Pancreas (tissue), 10 donors: ENCODE data around the gene CDH2. TPM values are rescaled to one million over a fixed set of nuclear protein-coding genes. Genes with fewer than 3 reads are reported as not detected.

ENCODE experiments used
- ATAC-seq, 4 donors: fragments of 200-7000 bp; cut with Tn5 transposase; one replicate each; pipeline versions ENCODE4 v1.8.0 to v1.9.1; 2020; ENCODE audit warnings: mild to moderate bottlenecking in 4 of 4, moderate library complexity in 4 of 4
- DNase-seq, 6 donors: peaks; one replicate each; pipeline ENCODE4 v3.0.0-alpha.2; 2020
- FAIRE-seq: peaks from 2 replicates; lab custom pipeline; 2012; peaks lifted over from hg19 to GRCh38; lab: Jason Lieb, UNC
- H3K27ac ChIP-seq, 4 donors: fragments of 200-600 bp; sonication (generic); 1 replicate in 3 of 4; 2 replicates in 1 of 4; pipeline versions ENCODE4 v1.5.0 to v1.8.0; 2020
- H3K27me3 ChIP-seq, 4 donors: fragments of 200-600 bp; one replicate each; pipeline ENCODE4 v1.8.0; 2021
- H3K36me3 ChIP-seq, 3 donors: fragments of 200-600 bp; sonication (generic) in 1 of 3; one replicate each; pipeline versions ENCODE4 v1.5.0 to v1.8.0; 2020 to 2021
- H3K4me1 ChIP-seq, 3 donors: fragments of 200-600 bp; one replicate each; pipeline ENCODE4 v1.8.0; 2021
- H3K4me3 ChIP-seq, 4 donors: fragments of 200-600 bp; sonication (generic) in 2 of 4; one replicate each; pipeline versions ENCODE4 v1.5.0 to v1.8.0; 2020 to 2021
- H3K9me3 ChIP-seq, 4 donors: fragments of 200-600 bp; one replicate each; pipeline ENCODE4 v1.8.0; 2021
- WGBS, 2 donors: extraction: QIAGEN DNeasy Blood & Tissue Kit; methylation state at CpG; one replicate each; pipeline ENCODE4 v1.1.7; 2013; 5-methylcytosine and 5-hydroxymethylcytosine counted together
- intact Hi-C, 3 donors: fragments of 100-400 bp; cut with DNase I; formaldehyde crosslinking; loops; one replicate each; pipeline versions ENCODE4 v1.11.1 to v1.14.2; 2022
- polyA plus RNA-seq, 2 donors: library from polyadenylated mRNA; stranded (reverse); fragments of 200-250 nt; gene quantifications; one replicate each; pipeline ENCODE4 v1.2.3, GENCODE V29; 2013
- total RNA-seq, 6 donors: library from RNA; stranded (reverse); fragmentation: NEBNext Ultra II Directional in 4 of 6; extraction: Animal tissue kit (Norgen Biotek cat#: 25700) in 4 of 6; gene quantifications; one replicate each; pipeline versions ENCODE4 v1.2.1 to v1.2.4, GENCODE V29; 2021 to 2023
- TF ChIP-seq, protein P1 (sequence below), 4 donors: fragments of 200-600 bp; sonication (generic) in 3 of 4; IDR thresholded peaks; one replicate each; pipeline versions ENCODE4 v1.5.0 to v1.8.0; 2021; ENCODE audit warnings: antibody characterized with exemption in 4 of 4
- donor health status: healthy with polysubstance abuse.
- donor health status: DM: no; HTN: no; CAD: no; lungs with moderate emphysema.
- donor health status: DM: no; HTN: no; CAD: no.
- donor health status: control.
- donor health status: control.
- donor health status: Bipolar disorder and iron deficiency.
- donor health status: DM: yes; HTN: yes; CAD: no.
- donor health status: DM: no; HTN: no; CAD: no.
- donor health status: DM: no; HTN: no; CAD: no.
- donor health status: DM: yes; HTN: yes; CAD: no.

CDH2 gene
- total and polyA plus RNA-seq, 8 donors = 0.15 to 2.9 (median 0.93) TPM

GRCh38 chr18:28115149-28115550 lies 61.8 kb downstream of the CDH2 start:
- intact Hi-C loops = no loop called here
- DNase-seq (no peak), FAIRE-seq (no peak), ATAC-seq (peak in 1 of 4 donors; percentile 32)
- WGBS, 2 donors = 77 to 95% methylated on average over 2 of the region's 2 CpGs
- Histone ChIP-seq H3K4me3 (no peak overlapping the region), H3K27ac (no peak overlapping the region), H3K4me1 (no peaks in the 10 kb centered on the region), H3K27me3 (no peaks in the 10 kb centered on the region), H3K9me3 (no peaks in the 10 kb centered on the region), H3K36me3 (no peaks in the 10 kb centered on the region)
- TF ChIP-seq, protein P1, sequence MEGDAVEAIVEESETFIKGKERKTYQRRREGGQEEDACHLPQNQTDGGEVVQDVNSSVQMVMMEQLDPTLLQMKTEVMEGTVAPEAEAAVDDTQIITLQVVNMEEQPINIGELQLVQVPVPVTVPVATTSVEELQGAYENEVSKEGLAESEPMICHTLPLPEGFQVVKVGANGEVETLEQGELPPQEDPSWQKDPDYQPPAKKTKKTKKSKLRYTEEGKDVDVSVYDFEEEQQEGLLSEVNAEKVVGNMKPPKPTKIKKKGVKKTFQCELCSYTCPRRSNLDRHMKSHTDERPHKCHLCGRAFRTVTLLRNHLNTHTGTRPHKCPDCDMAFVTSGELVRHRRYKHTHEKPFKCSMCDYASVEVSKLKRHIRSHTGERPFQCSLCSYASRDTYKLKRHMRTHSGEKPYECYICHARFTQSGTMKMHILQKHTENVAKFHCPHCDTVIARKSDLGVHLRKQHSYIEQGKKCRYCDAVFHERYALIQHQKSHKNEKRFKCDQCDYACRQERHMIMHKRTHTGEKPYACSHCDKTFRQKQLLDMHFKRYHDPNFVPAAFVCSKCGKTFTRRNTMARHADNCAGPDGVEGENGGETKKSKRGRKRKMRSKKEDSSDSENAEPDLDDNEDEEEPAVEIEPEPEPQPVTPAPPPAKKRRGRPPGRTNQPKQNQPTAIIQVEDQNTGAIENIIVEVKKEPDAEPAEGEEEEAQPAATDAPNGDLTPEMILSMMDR (IDR thresholded peaks at IDR 0.05) = no peak

- no peaks in the 10 kb centered on the region for H3K27me3 ChIP-seq
- FAIRE-seq (no peak), ATAC-seq (no peak), DNase-seq (no peak)
- no peak overlapping the region for H3K27ac ChIP-seq
- 31 to 39% methylated on average over 3 of the region's 3 CpGs for WGBS, 2 donors
- no peaks in the 10 kb centered on the region for H3K36me3 ChIP-seq
- no peaks in the 10 kb centered on the region for H3K4me1 ChIP-seq
- TF ChIP-seq, protein P1 (IDR thresholded peaks at IDR 0.05) = no peak
- no peak overlapping the region for H3K4me3 ChIP-seq
- intact Hi-C loops = no loop called here
- H3K9me3 ChIP-seq = no peaks in the 10 kb centered on the region
These were observed 62.5 kb downstream of the CDH2 start for GRCh38 chr18:28114472-28114871.

DNA sequence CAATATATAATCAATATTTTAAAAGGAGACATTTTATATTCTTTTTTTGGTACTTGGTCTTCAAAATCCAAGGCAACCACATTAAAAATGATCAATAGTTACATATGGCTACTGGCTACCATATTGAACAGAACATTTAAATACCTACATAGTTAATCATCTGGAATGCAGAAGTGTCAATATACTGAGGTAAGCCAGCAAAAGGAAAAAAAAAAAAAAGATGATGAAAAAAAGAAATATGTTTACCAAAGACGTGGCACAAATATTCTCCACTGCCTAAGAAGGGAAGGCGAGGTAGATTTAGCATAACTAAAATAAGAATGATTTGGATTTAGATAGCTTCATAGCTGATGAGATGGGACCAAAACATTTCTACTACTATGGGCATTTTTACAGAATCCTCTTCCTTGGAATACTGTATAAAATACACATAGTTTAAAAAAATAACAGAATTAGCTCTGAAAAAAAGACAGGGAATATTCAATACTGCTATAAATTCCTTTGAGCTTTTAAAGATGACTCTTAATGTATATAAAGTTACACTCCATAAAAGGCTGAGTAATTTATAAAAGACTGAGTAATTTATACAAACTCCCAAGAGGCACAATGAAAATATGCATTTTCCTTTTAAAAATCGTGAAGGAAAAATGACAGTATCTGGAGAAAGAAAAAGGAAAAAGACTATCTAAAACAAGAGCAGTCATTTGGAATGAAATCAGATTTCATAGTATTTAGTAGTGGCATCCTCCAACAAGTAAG lies 63.5 kb downstream of the CDH2 start:
- Histone ChIP-seq H3K9me3 (no peaks in the 10 kb centered on the region), H3K36me3 (no peaks in the 10 kb centered on the region), H3K27ac (no peak overlapping the region), H3K27me3 (no peaks in the 10 kb centered on the region), H3K4me1 (no peaks in the 10 kb centered on the region), H3K4me3 (no peak overlapping the region)
- intact Hi-C loops = no loop called here
- TF ChIP-seq, protein P1 (IDR thresholded peaks at IDR 0.05) = no peak
- no peak for FAIRE-seq
- no peak for ATAC-seq
- WGBS, 2 donors = 56 to 71% methylated on average over 3 of the region's 3 CpGs
- DNase-seq = no peak

- H3K4me3 ChIP-seq = no peak overlapping the region
- DNase-seq (no peak), ATAC-seq (no peak), FAIRE-seq (no peak)
- WGBS, 2 donors = 43 to 46% methylated on average over 5 of the region's 5 CpGs
- no peaks in the 10 kb centered on the region for H3K27me3 ChIP-seq
- TF ChIP-seq, protein P1 (IDR thresholded peaks at IDR 0.05) = no peak
- intact Hi-C loops = no loop called here
- no peak overlapping the region for H3K27ac ChIP-seq
- H3K9me3 ChIP-seq = no peaks in the 10 kb centered on the region
- no peaks in the 10 kb centered on the region for H3K4me1 ChIP-seq
- no peaks in the 10 kb centered on the region for H3K36me3 ChIP-seq
These were observed 64.9 kb downstream of the CDH2 start for GRCh38 chr18:28112056-28112470.

- Histone ChIP-seq H3K9me3 (no peaks in the 10 kb centered on the region), H3K4me3 (no peak overlapping the region), H3K4me1 (no peaks in the 10 kb centered on the region), H3K36me3 (no peaks in the 10 kb centered on the region), H3K27me3 (no peaks in the 10 kb centered on the region), H3K27ac (no peak overlapping the region)
- WGBS, 2 donors = 72 to 77% methylated on average over 9 of the region's 9 CpGs
- FAIRE-seq (no peak), ATAC-seq (no peak), DNase-seq (no peak)
- intact Hi-C loops = no loop called here
- TF ChIP-seq, protein P1 (IDR thresholded peaks at IDR 0.05) = no peak
These were observed 66.0 kb downstream of the CDH2 start for GRCh38 chr18:28110924-28111323.
